NCI-H774 (cell line): ENCODE measurements around the gene LSS.
"Not testable (repeated sequence)": the region's sequence is repeated elsewhere in the genome, so short reads cannot be mapped to it uniquely, and the experiment has no call there.

Experiments
- DNase-seq: peaks from one replicate; lab custom pipeline; 2025; lab: John Stamatoyannopoulos, UW

The LSS gene

DNA sequence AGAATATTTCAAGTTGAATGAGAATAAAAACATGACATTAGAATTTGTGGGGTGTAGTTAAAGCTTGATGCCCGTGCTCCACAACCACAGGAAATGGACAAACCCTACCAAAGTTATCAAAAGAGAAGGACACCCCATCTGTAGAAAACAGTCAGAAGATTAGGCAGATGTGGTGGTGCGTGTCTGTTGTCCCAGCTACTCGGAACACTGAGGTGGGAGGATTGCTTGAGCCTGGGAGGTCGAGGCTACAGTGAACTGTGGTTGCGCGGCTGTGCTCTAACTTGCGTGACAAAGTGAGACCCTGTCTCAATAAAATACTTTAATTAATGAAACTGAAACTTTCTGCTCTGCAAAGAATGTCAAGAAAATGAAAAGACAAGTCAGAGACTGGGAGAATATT lies 42.9 kb downstream of the LSS start:
- DNase-seq: no peak

GRCh38 chr21:46184625-46185555 lies 43.7 kb downstream of the LSS start:
- DNase-seq: peak; percentile 13

DNA sequence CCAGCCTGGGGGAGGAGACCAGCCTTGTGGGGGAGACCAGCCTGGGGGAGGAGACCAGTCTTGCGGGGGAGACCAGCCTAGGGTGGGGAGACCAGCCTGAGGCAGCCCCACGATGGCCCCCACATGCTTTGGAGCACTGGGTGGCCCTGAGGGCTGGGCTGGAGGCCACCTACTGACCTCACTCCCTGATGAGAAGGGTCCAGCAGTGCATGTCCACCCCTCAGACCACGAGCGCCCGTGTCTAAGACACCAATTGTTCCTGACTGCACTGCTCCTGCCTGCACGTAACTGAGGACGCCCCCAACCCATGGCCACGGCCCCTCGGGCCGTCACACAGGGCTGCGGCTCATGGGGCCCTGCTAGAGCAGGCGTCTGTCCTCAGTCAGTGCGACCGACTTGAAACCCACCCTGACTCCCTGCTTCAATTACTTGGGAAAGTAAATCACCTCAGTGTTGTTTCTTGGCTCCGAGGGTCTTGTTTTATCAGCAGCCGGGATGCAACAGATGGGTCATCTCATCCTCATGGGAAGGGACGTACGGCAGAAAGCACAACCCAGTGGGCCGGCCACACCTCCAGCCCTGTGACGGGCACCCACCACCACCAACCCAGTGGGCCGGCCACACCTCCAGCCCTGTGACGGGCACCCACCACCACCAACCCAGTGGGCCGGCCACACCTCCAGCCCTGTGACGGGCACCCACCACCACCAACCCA lies 44.5 kb downstream of the LSS start, which contains the start of gene SPATC1L:
TSS of gene SPATC1L (minus strand) at position 550 of the 715 bp plus-strand sequence. CDS start 1,643 bp downstream, outside the sequence.
- no peak for DNase-seq

DNA sequence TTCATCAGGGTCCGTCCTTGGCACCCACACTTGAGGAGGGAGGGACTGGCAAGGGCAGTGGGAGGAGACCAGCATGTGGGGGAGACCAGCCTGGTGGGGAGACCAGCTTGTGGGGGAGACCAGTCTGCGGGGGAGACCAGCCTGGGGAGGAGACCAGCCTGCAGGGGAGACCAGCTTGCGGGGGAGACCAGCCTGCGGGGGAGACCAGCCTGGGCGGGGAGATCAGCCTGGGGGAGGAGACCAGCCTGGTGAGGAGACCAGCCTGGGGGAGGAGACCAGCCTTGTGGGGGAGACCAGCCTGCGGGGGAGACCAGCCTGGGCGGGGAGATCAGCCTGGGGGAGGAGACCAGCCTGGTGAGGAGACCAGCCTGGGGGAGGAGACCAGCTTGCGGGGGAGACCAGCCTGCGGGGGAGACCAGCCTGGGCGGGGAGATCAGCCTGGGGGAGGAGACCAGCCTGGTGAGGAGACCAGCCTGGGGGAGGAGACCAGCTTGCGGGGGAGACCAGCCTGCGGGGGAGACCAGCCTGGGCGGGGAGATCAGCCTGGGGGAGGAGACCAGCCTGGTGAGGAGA lies 45.2 kb downstream of the LSS start:
- DNase-seq: not testable (repeated sequence)

GRCh38 chr21:46182548-46183336 lies 45.8 kb downstream of the LSS start:
- no peak for DNase-seq

- no peak for DNase-seq
Observed at GRCh38 chr21:46181953-46182547, 46.5 kb downstream of the LSS start.

DNA sequence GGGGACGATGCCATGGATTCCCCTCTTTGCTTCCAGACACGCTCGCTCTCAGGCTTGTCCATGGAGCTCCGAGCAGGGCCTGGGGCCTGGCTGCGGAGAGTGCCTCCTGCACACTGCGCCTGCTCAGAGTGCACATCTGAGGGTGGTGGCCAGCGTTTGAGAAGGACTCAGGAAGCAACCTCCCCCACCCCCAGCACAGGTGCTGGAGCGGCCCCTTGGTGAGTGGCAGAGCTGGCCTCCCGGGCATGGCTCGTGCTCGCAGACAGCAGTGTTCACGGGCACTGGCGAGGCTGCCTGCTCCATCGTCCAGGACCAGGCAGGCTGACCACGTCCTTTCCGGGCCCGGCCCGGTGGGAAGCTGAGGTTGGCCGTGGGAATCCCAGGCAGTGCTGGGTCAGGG lies 47.1 kb downstream of the LSS start:
- DNase-seq: no peak

GRCh38 chr21:46180778-46181391 lies 47.7 kb downstream of the LSS start:
- DNase-seq: no peak

GRCh38 chr21:46180079-46180722 lies 48.4 kb downstream of the LSS start:
- no peak for DNase-seq

- DNase-seq: no peak
Observed at GRCh38 chr21:46179708-46180078, 48.9 kb downstream of the LSS start.

DNA sequence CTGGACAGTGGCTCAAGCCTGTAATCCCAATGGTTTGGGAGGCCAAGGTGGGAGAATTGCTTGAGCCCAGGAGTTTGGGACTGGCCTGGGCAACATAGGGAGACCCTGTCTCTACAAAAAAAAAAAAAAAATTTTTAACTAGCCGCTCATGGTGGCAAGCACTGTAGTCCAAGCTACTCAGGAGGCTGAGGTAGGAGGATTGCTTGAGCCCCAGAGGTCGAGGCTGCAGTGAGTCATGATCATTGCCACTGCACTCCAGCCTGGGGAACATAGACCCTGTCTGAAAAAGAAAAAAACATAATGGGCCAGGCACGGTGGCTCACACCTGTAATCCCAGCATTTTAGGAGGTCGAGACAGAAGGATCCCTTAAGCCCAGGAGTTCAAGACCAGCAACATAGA lies 49.6 kb downstream of the LSS start:
- DNase-seq: no peak

GRCh38 chr21:46176443-46177129 lies 52.0 kb downstream of the LSS start:
- DNase-seq: not testable (repeated sequence)

DNA sequence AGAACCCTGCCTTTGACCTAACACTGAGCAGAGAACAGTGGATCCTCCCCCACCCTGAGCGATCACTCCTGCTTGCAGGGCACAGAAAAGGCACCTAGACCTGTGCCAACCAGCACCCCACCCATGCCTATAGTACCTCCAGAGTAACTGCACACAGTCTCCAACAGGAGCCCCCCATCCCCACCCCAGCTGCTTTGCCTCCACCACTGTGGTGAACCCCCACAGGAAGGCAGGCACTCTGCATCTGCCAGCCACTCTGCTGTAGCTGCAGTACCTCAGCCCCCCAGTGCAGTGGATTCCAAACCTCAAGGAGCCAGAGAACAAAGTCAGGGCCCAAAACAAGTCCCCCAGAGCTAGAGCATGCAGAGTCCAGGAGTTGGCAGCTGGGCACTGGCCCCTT lies 55.0 kb downstream of the LSS start:
- no peak for DNase-seq

- DNase-seq: no peak
Observed at GRCh38 chr21:46172863-46173528, 55.6 kb downstream of the LSS start.

- no peak for DNase-seq
Observed at GRCh38 chr21:46171996-46172862, 56.3 kb downstream of the LSS start.

DNA sequence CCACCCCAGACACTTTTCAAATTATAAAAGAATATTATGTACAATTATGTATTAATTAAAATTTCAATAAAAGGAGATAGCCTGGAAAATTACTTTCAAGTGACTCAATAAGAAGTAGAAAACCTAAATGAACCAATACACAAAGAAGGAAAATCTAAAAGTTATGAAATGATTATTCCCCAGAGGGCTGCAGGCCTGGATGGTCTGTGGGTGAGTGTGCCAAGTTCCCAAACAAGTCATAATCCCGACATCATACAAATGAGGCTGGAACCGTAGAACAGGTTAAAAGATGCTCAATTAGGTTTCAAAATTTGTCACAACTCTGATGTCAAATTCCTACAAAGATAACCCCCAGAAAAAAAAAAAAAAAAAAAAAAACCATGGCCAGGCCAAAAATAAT lies 57.0 kb downstream of the LSS start:
- DNase-seq: no peak

- DNase-seq: not testable (repeated sequence)
Observed at GRCh38 chr21:46170436-46171193, 58.0 kb downstream of the LSS start.
